ENCODE data around the gene KIAA1755. TPM values are rescaled to one million over a fixed set of nuclear protein-coding genes. Genes with fewer than 3 reads are reported as not detected.

The KIAA1755 gene
- total RNA-seq, 4 donors from 2014 or later = 0.12 to 3.4 (median 0.39) TPM

DNA sequence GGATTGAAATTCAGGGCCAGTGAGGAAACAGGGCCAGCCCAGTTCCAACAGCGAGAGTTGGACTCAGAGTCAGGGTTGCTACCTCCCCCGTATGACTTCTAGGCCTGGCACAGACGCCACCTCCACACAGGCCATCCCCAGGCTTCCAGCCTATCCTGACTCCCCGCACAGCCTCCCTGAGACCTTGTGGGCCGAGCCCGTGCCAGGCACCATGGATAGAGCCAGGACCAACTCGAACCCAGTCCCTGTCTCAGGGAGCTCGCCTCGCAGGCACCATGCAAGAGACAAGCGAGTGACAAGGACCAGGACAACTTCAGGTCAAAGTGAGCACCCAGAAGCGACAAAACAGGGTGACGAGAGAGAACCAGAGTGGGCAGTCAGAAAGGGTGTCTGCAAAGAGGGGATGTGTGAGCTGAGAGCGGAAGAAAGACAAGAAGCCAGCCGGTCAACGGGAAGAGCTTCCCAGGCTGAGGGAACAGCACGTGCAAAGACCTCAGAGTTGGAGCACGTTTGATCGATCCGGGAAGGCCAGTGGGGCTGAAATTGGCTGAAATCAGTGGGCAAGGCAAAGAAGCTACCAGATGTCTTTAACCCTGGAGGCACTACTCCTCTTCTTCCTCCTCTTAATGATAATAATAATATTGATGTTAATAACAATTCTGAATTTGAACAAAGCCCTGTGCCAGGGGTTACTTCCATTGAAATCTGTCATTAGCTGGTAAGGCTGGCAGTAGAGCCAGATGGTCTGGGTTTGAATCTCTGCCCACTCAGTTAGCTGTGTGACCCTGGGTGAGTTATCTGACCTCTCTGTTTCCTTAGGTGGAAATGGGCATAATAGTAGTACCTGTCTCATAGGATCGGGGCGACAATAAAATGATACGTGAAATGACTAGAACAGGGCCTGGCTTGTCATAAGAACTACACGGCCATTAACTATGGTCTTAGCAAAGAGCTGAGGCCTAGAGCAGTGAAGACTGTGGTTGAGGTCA lies 45.0 kb downstream of the KIAA1755 start:
- intact Hi-C loops (cut with DNase I) = no loop called here
- 79 to 80% methylated on average over 17 to 18 of the region's 23 CpGs for WGBS, 2 donors
- Histone ChIP-seq H3K9me3 (no peaks in the 10 kb centered on the region), H3K4me1 (peaks cover 0 to 7% (median 3%) of the 10 kb centered on the region in 3 donors), H3K4me3 (no peak overlapping the region), H3K27me3 (peaks cover 0 to 6% (median 0%) of the 10 kb centered on the region in 4 donors), H3K27ac (no peak overlapping the region), H3K36me3 (no peaks in the 10 kb centered on the region)
- TF ChIP-seq CTCF (IDR thresholded peaks at IDR 0.05) (no peak), POLR2A (IDR thresholded peaks at IDR 0.05) (no peak)
- no peak for DNase-seq

- 75 to 82% methylated on average over 13 to 18 of the region's 19 CpGs for WGBS, 2 donors
- intact Hi-C loops (cut with DNase I) = no loop called here
- peaks cover 0 to 7% (median 3%) of the 10 kb centered on the region in 3 donors for H3K4me1 ChIP-seq
- peaks cover 0 to 6% (median 0%) of the 10 kb centered on the region in 4 donors for H3K27me3 ChIP-seq
- no peaks in the 10 kb centered on the region for H3K36me3 ChIP-seq
- H3K4me3 ChIP-seq = no peak overlapping the region
- no peaks in the 10 kb centered on the region for H3K9me3 ChIP-seq
- TF ChIP-seq CTCF (IDR thresholded peaks at IDR 0.05) (peak in 1 of 6 experiments; percentile 14), POLR2A (IDR thresholded peaks at IDR 0.05) (no peak)
- no peak overlapping the region for H3K27ac ChIP-seq
- DNase-seq = no peak
Measured at GRCh38 chr20:38214256-38215193, 46.0 kb downstream of the KIAA1755 start.

GRCh38 chr20:38213607-38213940 lies 47.0 kb downstream of the KIAA1755 start:
- intact Hi-C loops (cut with DNase I) = no loop called here

DNA sequence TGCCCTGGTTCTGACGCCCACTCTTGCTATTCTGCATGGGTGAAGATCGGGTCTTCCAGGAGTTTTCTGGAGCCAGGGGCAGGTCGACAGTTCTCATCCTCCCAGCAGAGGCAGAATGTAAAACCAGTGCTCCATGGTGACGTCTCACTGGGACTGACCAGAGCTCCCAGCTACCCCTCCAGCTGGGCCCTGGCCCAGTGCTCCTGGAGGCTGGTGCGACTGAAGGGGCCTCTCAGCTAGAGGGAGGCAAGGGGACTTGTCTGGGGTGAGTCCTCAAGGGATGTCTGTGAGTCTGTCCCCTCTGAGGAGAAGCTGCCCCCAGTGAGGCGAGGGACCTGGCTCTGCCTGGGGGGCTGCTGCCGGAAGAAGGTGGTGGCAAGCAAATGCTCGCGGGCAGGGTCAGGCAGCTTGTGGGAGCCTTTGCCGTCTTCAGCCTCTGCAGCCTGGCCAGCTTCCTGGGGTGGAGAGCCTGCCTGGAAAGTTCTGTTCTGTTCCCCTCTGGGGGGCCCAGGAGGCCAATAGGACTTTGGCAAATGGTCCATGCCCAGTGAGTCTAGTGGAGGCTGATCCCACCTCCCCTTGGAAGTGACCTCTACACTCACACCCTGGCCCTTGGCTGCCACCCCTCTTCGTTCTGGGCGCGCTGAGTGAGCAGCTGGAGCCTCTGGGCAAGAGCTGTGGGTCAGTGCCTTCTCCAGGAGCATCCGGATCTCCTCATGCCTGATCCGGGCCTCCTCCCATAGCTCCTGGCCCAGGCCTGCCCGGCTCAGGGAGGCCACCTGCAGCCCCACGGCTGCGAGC lies 47.5 kb downstream of the KIAA1755 start:
- 73 to 83% methylated on average over 1 to 6 of the region's 18 CpGs for WGBS, 2 donors
- intact Hi-C loops (cut with DNase I) = no loop called here
- H3K36me3 ChIP-seq = no peaks in the 10 kb centered on the region
- H3K27ac ChIP-seq = peak overlapping the region in 1 of 4 donors; percentile 49
- TF ChIP-seq CTCF (IDR thresholded peaks at IDR 0.05) (no peak), POLR2A (IDR thresholded peaks at IDR 0.05) (no peak)
- no peak overlapping the region for H3K4me3 ChIP-seq
- peaks cover 0 to 6% (median 0%) of the 10 kb centered on the region in 4 donors for H3K27me3 ChIP-seq
- no peak for DNase-seq
- peaks cover 3 to 19% (median 4%) of the 10 kb centered on the region in 3 donors for H3K4me1 ChIP-seq
- no peaks in the 10 kb centered on the region for H3K9me3 ChIP-seq

More at GRCh38 chr20:38213607-38213940, 47.0 kb downstream of the KIAA1755 start:
- Histone ChIP-seq H3K9me3 (no peaks in the 10 kb centered on the region), H3K4me1 (peaks cover 3 to 15% (median 3%) of the 10 kb centered on the region in 3 donors), H3K27ac (no peak overlapping the region), H3K36me3 (no peaks in the 10 kb centered on the region), H3K4me3 (no peak overlapping the region), H3K27me3 (peaks cover 0 to 6% (median 0%) of the 10 kb centered on the region in 4 donors)
- no peak for DNase-seq
- TF ChIP-seq CTCF (IDR thresholded peaks at IDR 0.05) = no peak
- no peak for TF ChIP-seq POLR2A (IDR thresholded peaks at IDR 0.05)
- WGBS, 2 donors = 100% methylated on average over 1 of the region's 5 CpGs
